ENCODE data around the gene C17orf113.
A peak's percentile ranks its signal among the peaks of the same experiment; 100 is the strongest.
"Not testable (repeated sequence)": the region's sequence is repeated elsewhere in the genome, so short reads cannot be mapped to it uniquely, and the experiment has no call there.

The C17orf113 gene

DNA sequence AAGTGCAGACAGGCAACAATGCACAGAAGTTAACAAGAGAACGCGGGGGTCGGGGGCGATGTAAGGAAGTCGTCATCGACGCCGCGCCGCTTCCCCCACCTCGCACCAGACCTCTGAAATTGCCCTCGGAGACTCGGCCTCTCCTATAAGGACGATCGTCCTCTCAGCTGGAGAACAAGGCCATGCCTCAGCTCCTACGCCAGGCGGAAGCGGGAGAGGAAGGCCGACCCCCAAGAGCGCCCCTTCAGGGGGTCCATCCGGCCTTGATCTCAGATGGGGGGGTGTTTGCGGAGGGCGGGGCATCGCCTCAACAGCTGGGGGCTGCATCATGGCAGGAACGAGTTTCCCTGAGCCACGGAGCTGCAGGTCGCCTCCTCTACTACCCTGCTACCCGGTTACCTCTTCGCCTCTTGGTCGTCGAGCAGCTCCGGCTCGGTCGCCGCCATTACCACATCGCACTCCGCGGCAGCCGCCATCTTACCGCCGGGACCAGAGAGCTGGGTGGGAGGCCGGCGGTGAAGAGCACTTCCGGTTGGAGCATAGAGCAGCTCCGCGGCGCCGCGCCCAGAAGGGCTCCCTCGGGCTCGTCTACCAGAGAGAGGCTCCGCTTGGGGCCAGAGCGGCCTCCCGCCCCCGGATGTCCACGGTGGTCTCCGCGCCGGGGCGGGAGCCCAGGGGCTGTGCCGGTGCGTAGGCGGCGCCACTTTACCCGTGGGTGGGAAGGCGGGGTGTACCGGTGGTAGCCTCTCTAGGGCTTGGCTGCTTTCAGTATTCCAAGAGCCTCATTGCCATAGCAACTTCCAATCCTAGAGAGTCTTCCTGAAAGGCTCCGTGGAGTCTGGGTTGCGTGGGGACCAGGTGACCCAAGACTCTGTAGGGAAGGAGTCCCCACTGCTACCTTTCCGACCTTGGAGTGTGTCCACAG lies 33.2 kb downstream of the C17orf113 start, which contains the start of gene DNAJC7:
Gene DNAJC7, minus strand, starts transcription at position 499 of the 925 bp plus-strand sequence. Its CDS starts 23 bp downstream, at position 476.
- peak; percentile 87 for DNase-seq (ENCODE audit: low read depth)

DNA sequence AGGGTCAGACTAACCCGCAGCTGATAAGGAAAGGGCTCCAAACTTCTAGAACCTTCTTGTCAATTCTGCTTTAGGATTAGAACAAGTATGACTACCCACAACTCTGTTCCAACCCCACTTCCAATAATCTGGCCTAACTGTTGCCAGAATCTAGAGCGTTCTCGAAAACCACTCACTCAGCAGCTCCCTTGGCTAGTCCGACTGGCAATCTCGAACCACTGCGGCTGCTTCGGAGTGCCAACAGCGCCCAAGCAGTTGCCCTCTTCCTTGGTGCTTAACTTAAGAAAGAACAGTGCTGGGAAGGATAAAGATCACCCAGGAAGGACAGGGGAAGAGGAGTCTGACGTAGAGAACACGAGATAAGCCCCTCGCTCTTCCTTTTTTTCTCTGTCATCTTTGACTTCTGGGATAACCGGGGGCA lies 34.0 kb downstream of the C17orf113 start:
- DNase-seq (ENCODE audit: low read depth), result no peak

DNA sequence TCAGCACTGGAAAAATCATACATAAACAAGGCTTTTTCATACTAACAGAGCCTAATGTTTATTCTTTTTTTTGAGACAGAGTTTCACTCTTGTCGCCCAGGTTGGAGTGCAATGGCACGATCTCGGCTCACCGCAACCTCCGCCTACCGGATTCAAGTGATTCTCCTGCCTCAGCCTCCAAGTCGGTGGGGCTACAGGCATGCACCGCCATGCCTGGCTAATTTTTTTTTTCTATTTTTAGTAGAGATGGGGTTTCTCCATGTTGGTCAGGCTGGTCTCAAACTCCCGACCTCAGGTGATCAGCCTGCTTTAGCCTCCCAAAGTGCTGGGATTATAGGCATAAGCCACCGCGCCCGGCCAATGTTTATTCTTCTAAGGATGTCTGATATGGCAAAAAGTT lies 36.7 kb downstream of the C17orf113 start:
- DNase-seq (ENCODE audit: low read depth), result not testable (repeated sequence)

DNA sequence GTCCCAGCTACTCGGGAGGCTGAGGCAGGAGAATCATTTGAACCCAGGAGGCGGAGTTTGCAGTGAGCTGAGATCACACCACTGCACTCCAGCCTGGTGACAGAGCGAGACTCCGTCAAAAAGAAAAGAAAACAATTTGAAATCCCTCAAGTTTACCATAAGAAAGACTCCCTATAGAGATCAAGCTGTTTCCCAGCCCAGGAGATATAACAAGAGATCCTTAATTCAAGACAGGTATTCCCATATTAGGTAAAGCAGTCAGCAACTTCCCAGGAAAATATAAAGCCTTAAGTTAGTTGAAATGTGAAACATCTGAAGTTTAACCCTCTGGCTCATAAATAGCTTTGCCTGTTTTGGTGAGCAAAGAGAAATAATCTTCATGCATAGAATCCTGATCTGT lies 38.0 kb downstream of the C17orf113 start:
- DNase-seq (ENCODE audit: low read depth), result not testable (repeated sequence)

DNA sequence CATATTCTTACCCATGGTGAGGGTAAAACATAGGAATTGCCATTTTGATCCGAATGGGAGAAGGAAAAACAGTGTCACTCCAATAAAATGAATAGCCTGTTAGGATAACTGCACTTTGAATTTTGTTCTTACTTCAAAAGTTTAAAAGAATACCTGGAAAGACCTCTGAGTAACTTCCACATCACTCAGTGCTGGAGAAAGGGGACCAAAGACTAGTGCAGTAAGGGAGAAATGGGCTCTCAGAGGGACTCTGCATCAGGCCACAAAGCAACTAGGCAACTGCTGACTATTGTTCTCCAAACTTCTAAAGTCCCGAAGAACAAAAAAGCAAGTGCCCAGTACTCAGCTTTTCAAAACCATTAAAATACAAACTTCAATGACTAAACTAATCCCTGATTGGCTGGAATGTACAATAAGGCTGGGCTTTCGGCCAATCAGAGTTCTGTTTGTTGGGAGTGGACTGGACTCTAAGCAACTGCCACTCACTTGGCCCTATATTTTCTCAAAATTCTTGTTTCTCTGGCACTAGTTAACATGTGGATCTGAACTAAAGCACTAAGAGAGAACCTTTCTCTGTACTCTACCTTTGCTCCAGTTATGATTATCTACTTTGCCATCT lies 39.4 kb downstream of the C17orf113 start:
- no peak for DNase-seq (ENCODE audit: low read depth)

DNA sequence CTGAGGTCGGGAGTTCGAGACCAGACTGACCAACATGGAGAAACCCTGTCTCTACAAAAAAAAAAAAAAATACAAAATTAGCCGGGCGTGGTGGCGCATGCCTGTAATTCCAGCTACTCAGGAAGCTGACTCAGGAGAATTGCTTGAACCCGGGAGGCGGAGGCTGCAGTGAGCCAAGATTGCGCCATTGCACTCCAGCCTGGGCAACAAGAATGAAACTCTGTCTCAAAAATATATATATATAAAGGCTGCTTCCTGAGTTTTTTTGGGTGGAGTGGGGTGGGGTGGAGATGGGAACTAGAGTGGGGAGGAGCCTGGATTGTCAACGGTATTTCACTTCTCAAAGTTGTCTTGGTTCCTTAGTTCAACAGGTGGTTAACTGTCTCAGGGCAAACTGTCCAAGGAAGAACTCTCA lies 40.1 kb downstream of the C17orf113 start:
- DNase-seq (ENCODE audit: low read depth), result not testable (repeated sequence)

DNA sequence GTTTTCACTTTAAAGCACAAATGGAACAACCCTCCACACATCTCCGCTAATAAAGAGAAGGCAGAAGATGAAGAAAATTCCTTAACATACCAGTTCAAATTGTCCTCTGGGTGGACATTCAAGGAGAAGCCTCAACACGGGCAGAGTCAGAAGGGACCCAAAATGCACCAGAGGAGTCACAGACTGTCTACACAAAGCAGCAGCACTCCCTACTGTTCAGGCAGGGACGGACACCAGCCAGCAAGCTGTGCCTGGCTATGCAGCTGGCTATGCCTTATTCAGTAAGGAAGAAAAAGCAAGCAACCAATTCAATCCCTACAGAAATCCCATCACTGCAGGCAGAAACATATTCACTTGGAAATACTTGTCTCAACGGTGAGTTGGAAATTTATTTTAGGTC lies 41.2 kb downstream of the C17orf113 start:
- DNase-seq (ENCODE audit: low read depth), result no peak

DNA sequence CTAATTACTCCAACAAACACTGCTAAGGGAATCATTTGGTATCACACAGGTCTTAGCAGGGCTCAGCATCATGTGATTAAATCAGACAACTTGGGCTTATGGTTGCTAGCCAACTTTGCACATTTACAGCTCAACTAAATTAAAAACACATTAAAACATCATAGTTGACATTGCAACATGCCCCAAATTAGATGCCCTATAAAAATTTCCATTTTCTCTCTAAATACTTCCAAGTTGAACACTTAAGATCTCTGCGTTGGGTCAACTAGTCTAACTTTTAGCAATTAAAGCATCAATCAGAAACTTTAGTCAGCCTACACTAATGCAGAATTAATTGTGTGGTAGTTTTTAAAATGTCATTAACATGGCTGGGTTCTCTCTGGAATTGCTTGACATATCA lies 45.2 kb downstream of the C17orf113 start:
- no peak for DNase-seq (ENCODE audit: low read depth)

DNA sequence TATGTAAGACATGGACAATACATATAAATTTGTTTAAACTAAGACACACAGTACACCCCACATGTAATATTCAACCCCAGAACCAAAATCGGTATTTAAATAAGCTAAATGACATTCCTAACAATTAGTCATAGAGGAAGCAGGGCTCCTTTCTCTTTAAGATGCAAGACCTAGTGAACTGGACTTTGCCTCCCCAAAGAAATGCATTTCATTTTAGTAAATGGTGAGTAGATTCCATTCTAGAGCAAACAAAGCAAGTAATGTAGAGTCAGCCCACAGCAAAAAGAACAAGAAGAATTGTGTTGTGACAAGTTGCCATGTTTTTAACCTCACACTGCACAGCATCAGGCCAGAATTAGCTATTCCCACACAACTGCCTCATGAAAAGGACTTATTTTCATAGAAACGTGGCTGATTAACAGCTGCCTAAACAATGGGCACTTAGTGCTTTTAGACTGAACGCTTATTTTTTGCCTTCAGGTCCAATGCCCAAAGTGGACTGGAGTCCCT lies 47.6 kb downstream of the C17orf113 start:
- DNase-seq (ENCODE audit: low read depth), result no peak

DNA sequence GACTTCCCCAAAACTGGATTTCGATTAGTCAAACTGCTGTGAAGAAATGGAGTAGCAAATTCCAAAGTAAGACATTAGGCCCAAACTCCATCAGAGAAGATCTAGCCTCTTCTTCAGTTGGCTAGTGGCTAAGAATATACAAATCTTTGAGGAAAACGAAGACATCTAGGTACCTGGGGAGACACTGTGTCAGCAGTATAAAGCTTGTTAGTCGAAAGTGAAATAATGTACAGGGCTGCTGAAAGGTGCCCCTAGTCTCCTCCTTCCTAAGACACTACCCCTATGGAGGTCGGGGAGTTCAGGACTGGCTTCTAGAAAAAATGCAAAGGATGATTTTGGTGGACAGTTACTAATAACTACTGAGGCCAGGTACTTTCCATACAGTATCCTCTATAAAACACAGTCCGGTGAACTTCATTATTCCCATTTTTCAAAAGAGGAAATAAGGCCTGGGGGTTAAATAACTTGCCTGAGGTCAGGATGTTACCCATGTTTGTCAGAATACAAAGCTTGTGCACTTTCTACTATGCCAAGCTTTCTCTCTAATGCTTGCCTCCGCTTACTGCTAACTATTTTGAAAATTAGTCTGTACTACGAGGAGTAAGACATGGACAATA lies 48.1 kb downstream of the C17orf113 start:
- DNase-seq (ENCODE audit: low read depth), result no peak

DNA sequence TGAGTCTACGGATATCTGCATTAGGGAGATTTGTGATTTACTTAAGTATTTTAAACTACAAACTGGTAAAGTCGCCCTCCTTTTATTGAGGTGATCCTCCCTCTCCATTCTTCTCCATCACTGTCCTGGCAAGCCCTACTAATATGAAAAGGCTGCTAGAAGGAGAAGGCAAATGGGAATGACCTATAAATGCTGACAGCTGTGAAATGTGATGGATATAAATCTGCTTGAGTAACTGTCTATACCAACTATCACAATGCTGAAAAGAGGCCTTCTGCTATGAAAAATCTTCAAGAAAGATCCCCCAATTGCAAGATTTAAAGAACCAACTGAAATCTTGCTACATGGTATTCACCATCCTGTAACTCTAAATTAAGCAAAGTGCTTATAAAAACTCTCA lies 48.7 kb downstream of the C17orf113 start:
- DNase-seq (ENCODE audit: low read depth), result no peak

DNA sequence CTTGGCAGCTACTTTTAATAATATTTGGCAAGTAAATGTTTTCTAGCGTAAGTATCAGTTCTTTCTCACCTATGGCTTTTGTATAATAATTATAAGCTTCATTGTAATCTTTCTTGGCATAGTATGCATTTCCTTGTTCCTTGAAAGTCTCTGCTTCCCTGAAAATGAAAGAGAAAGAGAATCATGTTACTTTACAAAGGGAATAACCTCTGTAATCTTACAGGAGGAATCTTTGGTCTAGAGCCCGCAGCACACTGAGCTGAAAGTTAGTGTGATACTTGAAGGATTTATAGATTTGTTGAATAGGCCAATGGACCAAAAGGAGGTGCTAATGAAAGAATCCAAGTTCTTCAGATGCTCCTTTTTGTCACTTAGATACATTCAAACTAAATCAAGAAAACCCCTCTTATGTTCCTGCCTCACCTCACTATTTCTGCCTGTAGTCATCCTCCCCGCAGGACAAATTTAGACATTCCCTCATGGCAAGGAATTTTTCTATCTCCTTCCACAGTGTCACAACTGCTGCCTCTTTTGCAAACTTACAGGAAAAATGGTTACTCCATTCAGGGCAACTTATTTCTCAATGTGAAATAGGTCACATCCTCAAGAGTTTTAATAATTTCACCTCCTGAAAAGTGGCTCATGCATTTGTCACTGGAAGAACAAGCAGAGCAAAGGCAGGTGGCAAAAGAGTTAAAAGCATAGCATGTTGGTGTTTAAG lies 49.8 kb downstream of the C17orf113 start:
- no peak for DNase-seq (ENCODE audit: low read depth)

DNA sequence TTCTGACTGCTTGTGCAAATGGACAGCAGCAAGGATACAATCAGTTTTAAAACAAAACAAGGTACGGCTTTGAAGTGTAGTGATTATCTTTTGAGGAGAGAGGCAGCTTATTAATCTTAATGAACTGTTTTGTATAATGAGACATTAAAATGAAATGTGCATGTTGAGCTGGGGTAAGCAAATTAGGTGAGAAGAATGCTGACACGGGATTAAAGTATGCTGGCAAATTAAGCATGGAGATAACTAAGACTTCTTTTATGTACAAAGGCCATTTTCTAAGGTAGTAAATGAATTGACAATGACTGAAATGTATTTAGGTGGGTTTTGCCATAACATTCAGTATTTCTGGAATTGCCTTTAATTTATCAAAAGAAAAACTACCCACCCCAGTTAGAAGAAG lies 51.9 kb downstream of the C17orf113 start:
- DNase-seq (ENCODE audit: low read depth), result no peak

DNA sequence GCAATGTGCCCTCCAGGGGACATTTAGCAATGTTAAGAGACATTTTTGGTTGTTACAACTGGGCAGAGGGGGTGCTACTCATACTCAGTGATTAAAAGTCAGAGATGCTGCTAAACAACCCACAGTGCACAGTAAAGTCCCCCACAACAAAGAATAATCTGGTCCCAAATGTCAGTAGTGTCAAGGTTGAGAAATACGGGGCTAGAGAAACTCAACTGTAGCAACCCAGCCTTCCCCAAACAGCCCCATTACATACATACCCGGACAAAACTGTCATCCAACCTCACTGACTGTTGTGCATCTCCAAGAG lies 53.6 kb downstream of the C17orf113 start:
- no peak for DNase-seq (ENCODE audit: low read depth)

DNA sequence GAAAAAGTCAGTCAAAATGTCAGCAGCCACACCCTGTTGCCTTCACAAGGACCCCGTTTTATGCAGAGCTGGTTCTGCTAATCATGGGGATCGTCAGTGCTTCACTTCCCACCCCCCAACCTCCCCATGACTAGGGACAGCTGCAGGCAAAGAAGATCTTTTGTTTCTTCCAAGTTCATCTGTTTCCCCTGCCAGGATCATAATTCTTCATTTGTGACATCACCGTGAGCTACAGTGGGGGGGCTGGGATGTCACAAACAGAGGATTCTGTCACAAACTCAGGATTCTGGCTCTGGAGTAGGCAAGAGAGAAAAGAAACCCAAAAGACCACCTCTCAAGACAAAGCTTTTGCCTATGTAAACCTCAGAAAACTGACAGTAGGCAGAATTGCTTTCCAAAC lies 57.8 kb downstream of the C17orf113 start:
- DNase-seq (ENCODE audit: low read depth), result no peak

DNA sequence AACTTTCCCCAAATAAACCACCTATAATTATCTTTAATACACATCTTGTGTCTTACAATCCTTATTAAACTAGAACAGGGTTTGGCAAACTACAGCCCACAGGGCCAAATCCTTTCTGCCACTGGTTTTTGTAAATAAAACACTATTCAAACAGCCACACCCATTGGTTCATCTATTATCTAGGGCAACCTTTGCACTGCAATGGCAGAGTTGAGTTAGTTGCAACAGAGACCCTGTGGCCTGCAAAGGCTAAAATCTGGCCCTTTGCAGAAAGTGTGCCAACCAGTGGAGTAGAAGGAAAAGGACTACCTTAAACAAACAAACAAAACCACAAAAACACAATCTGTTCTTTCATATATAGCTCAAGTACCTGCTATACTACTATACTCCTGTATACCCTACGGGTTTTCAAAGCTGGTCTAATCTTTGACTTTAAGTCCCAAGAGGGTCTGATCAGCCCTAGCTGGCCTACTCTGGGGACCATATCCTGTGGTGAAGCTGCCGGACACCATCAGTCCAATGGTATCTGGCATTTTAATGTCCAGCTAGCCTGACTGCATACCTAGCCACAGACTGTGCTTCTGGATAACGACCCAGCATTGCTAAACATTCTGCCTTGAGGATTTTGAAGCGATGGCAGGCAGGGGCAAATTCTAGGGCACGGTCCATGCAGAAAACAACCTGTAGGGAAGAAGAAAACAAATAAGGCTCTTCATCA lies 60.5 kb downstream of the C17orf113 start:
- DNase-seq (ENCODE audit: low read depth), result no peak

DNA sequence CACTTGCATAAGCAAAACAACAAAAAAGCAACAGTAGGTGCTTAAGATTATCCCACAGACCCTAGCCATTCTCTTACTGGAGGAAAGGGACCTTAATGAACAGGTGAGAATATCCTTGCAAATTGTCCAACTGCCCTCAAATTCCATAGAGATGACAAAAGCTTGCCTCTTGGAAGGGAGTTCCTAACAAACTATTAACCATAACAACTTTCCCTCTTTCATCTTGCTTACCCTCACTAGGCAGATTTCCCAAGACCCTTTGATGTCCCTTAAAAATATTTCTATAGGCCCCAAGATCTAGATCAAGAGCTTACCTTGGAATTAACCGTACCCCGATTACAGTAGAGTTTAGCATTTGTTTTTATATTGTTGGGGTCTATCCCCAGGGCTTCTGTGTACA lies 62.0 kb downstream of the C17orf113 start:
- no peak for DNase-seq (ENCODE audit: low read depth)
